GM19455 (cell line): ENCODE measurements around the gene RAB32.
"Not testable (repeated sequence)": the region's sequence is repeated elsewhere in the genome, so short reads cannot be mapped to it uniquely, and the experiment has no call there.

Experiments
- ATAC-seq: cut with Tn5 transposase; IDR thresholded peaks from one replicate; pipeline ENCODE4 v1.9.1; 2021; ENCODE audit not compliant: unreplicated experiment

RAB32 gene

GRCh38 chr6:146543211-146543939 is at the start of gene RAB32:
Gene RAB32 (plus strand): TSS chr6:146543833. CDS start chr6:146543872, 39 bp downstream.
- no peak for ATAC-seq

DNA sequence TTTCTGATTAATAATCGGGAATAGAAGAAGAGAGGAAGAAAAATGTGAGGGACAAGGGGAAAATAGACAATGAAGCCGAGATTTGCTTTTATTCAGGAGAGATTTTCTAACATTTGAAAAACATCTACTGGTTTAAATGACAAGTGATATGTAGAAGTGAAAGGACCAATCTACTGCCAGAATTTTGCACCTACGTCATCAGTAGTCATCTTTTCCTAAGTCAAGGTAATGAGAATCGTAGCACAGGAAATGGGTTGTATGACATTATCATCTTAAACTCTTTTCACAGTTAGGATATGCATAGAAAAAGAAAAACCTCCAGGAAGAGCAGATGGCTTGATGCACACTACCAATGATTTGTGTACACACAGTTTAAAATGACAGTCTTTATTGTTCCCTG is 45.3 kb upstream of the RAB32 start:
- ATAC-seq: no peak

- no peak for ATAC-seq
Observed at GRCh38 chr6:146503096-146503495, 40.5 kb upstream of the RAB32 start.

GRCh38 chr6:146515212-146515611 is 28.4 kb upstream of the RAB32 start:
- no peak for ATAC-seq

DNA sequence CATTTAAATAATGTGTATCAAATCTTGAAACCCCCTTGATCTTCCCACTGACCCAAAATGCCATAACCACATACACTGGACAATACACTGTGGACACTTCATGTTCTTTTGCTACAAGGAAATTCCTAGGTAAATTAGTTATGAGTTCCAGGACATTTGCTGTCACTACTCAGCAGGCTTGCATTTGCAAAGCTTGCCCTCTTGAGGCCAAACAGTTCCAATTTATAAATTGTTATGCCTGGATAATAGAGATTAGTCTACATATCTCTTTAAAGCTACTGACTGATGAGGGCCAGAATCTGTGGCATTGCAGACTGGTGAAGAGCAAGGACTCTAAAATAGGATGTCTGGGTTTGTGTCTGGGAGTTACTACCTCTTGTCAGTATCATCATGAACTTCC is 17.4 kb upstream of the RAB32 start:
- ATAC-seq: no peak

DNA sequence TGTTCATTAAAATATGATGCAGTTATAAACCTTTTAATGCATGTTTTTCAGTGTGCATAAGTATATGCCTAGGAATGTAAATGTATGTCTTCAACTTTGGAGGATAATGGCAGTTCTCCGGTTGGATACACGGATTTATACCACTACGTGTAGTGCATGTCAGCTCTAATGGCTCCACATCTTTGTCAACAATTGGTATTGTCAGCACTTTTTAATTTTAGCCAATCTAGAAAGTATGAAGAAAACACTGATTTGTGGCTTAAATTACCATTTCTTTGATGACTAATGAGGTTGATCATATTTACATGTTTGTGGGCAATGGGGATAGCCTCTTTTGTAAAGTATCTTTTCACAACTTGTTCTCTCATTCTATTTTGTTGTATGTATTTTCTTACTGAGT is 10.9 kb upstream of the RAB32 start:
- ATAC-seq: no peak

- no peak for ATAC-seq
Observed at GRCh38 chr6:146542881-146543210, 787 bp upstream of the RAB32 start.

- no peak for ATAC-seq
Observed at GRCh38 chr6:146543940-146544615, 445 bp downstream of the RAB32 start.

DNA sequence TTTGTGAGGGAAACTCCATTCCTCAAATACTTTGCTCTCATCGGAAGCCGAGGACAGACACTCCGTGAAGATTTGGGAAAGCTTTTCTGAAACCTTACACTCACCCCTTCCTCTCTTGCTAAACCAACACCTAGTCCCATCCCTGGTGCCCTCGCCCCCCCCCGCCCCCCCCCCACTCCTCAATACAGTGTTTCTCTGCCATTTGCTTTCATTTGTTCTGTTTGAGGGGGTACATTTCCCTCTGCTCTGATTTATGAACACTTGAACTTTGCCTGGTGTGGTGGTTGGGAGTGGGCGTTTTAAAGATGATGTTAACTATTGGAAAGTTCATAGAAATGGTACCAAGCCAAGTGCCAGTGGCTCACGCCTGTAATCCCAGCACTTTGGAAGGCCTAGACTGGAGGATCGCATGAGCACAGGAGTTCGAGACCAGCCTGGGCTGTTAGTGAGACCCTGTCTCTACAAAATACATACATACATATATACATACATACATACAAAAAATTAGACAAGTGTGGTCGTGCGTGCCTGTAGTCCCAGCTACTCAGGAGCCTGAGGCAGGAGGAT is 1.1 kb downstream of the RAB32 start:
- ATAC-seq: no peak

DNA sequence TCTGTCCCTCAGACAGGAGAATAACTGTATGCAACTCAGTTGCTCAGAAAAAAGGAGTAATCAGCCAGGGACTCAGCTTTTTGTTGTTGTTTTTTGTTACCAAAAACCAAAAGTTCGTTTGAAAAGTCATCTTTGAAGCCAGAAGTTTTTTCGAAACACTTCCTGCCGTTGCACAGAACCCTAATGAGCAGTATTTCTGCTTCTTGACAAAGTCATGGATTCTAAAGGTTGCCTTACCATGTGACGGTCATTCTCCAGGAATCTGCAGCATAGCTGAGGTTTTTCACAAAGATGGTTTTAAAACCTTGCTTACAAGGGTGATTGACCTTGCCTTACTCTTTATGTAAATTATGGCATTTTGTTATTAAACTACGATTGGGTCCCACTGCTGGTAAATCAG is 1.9 kb downstream of the RAB32 start:
- no peak for ATAC-seq

- no peak for ATAC-seq
Observed at GRCh38 chr6:146546443-146547043, 2.9 kb downstream of the RAB32 start.

DNA sequence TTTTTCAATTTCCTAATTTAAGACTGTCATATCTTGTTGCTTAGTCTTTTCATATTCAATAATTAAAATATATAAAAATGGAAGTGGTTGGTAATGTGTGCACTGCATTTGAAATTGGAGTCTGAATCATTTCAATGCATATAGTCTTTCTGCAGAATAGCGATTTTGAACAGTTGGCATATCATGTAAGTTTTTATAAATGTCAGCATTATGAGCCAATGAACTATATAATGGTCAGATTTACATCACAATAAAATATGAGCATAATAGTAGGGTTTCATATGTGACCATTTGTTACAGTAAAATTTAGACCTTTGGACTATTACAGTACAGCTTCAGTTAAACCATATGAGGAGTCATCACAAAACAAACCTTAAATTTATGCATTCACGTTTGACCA is 4.3 kb downstream of the RAB32 start:
- ATAC-seq: no peak

DNA sequence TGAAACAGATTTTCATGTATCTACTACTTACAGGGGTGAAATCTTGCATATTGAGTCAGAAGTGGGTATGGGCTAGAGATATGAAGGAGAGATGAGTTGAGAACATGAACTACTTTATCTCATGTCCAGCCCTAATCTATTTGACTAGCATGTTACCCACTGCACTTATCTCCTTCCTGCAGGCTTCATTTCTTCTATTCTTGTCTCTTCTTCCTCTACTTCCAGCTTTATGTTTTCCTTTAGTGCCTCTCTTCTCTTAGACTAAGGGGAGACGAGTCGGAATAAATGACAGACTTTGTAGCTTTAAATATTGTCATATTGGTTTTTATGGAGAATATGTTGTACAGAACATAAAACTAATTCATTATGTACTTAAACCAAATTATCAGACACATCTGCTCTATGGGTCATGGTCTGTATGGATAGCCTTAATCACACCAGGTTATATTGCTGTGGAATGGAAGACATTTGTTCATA is 5.3 kb downstream of the RAB32 start:
- no peak for ATAC-seq

DNA sequence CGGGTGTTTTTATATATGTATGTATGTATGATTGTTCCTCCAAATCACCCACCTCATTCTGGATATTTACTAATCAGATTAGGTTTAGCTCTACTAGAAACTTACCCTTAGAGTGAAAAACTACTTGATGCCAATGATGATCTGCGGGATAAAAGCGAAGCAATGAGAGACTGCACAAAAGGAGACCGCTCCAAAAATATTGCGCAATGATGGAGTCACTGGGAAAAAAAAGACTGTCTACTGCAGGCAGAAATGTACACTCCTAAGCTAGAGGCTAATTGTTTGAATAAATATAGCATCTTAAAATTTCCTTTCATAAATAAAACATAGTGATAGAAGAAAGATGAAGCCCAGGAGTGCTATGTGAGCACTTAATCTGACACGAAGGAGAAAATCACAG is 7.3 kb downstream of the RAB32 start:
- ATAC-seq: no peak

GRCh38 chr6:146551545-146551944 is 7.9 kb downstream of the RAB32 start:
- ATAC-seq: no peak

DNA sequence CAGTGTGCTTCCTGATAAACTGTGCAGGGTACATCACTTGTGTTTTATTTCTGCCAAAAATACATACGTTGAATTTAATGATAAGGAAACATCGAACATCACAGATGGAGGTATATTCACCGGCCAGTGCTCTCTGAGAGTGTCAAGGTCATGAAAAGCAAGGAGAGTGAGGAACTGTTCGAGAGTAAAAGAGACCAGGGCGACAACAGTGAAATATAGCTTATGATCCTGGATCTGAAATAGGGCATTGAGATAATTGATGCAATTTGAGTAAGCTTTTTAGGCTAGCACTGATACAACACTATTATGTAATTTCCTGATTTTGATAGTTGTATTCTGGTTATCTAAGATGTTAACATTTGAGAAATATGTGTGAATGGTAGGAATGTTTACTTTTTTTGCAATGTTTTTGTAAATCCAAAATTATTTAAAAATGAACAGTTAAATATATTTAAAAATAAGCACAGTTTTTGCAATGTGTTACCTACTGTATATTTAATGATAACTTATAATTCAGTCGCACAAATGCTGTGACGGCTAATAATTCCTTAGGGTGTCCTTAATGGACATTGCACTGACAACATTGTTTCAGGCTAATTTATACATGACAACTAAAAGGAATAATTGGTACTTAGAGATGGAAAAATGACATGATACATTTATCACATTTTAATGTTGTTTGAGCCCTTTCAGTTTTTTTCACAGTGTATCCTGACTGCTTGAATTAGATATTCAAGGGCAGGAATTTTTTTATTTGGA is 9.9 kb downstream of the RAB32 start:
- ATAC-seq: no peak

DNA sequence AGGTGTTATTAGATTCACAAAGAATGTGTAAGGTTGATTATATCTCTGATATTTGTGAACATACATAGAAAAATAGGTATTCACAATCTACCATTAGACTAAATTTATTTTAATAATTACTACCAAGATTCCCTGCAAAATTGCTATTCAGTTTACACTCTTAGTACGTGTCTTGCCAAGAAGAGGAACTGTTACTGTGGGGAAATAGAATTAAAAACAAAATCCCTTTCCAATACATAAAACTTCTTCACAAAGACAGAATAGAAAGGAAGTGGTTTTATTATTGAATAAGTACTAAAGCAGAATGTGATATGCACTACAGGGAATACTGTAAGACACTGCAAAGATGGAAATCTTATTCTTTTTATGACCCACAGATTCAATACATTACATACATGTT is 17.0 kb downstream of the RAB32 start:
- ATAC-seq: no peak

- ATAC-seq: not testable (repeated sequence)
Observed at GRCh38 chr6:146566661-146567060, 23.0 kb downstream of the RAB32 start.

GRCh38 chr6:146568619-146569018 is 25.0 kb downstream of the RAB32 start:
- ATAC-seq: not testable (repeated sequence)

DNA sequence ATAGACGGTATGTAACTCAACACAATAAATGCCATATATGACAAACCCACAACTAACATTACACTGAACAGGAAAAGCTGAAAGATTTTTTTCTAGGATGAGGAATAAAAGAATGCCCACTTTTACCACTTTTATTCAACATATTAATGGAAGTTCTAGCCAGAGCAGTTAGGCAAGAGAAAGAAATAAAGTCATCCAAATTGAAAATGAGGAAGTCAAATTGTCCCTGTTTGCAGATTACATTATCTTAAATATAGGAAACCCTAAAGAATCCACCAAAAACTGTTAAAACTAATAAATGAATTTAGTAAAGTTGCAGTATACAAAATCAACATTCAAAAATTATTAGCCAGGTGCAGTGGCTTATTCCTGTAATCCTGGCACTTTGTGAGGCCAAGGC is 30.6 kb downstream of the RAB32 start:
- no peak for ATAC-seq

DNA sequence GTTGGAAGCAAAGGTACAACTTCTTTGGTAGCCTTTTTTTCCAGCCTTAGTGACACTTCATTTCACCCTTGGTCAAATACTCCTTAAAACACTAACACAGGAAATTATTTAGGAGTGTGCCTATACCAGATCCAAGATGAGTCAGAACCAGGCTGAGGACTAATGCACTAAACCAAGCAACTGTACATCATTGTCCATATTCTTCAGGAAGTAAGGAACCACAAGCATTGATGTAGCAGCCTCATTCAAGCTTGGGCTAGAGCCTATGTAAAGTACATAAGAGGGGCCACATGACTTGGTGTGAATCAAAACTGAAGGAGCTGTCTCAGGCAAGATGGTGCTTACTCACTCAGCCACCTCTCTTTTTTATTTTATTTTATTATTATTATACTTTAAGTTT is 34.4 kb downstream of the RAB32 start:
- no peak for ATAC-seq
